ENCODE results near the gene GRN.

DNA sequence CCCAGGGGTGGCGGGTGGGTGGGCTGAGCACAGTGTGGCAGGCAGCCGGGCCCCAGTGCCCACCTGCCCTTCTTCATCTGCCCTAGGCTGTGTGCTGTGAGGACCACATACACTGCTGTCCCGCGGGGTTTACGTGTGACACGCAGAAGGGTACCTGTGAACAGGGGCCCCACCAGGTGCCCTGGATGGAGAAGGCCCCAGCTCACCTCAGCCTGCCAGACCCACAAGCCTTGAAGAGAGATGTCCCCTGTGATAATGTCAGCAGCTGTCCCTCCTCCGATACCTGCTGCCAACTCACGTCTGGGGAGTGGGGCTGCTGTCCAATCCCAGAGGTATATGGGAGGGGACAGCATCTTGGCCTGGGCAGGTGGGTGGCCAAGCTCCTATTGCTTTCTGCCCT, 6.4 kb downstream of the GRN start:
- TF ChIP-seq TEAD4 (IDR thresholded peaks at IDR 0.05; ENCODE audit: borderline replicate concordance, insufficient read depth) (no peak), NRF1 (IDR thresholded peaks at IDR 0.05; ENCODE audit: low read depth, low read length) (no peak), EZH2phosphoT487 (IDR thresholded peaks at IDR 0.05; ENCODE audit: borderline replicate concordance, low read depth) (no peak)
- TF ChIP-seq, protein P1, sequence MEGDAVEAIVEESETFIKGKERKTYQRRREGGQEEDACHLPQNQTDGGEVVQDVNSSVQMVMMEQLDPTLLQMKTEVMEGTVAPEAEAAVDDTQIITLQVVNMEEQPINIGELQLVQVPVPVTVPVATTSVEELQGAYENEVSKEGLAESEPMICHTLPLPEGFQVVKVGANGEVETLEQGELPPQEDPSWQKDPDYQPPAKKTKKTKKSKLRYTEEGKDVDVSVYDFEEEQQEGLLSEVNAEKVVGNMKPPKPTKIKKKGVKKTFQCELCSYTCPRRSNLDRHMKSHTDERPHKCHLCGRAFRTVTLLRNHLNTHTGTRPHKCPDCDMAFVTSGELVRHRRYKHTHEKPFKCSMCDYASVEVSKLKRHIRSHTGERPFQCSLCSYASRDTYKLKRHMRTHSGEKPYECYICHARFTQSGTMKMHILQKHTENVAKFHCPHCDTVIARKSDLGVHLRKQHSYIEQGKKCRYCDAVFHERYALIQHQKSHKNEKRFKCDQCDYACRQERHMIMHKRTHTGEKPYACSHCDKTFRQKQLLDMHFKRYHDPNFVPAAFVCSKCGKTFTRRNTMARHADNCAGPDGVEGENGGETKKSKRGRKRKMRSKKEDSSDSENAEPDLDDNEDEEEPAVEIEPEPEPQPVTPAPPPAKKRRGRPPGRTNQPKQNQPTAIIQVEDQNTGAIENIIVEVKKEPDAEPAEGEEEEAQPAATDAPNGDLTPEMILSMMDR (IDR thresholded peaks at IDR 0.05): no peak
- TF ChIP-seq, protein P2, sequence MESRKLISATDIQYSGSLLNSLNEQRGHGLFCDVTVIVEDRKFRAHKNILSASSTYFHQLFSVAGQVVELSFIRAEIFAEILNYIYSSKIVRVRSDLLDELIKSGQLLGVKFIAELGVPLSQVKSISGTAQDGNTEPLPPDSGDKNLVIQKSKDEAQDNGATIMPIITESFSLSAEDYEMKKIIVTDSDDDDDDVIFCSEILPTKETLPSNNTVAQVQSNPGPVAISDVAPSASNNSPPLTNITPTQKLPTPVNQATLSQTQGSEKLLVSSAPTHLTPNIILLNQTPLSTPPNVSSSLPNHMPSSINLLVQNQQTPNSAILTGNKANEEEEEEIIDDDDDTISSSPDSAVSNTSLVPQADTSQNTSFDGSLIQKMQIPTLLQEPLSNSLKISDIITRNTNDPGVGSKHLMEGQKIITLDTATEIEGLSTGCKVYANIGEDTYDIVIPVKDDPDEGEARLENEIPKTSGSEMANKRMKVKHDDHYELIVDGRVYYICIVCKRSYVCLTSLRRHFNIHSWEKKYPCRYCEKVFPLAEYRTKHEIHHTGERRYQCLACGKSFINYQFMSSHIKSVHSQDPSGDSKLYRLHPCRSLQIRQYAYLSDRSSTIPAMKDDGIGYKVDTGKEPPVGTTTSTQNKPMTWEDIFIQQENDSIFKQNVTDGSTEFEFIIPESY (IDR thresholded peaks at IDR 0.05; ENCODE audit: borderline replicate concordance, low read depth): no peak

Data from SK-N-SH (cell line).